SJCRH30 (cell line): ENCODE measurements around the gene MMAA. TPM values are rescaled to one million over a fixed set of nuclear protein-coding genes. Genes with fewer than 3 reads are reported as not detected.
"Not testable (repeated sequence)": the region's sequence is repeated elsewhere in the genome, so short reads cannot be mapped to it uniquely, and the experiment has no call there.

Experiments used
- DNase-seq, 2 experiments: peaks; one replicate each; pipeline ENCODE4 v3.0.0-alpha.2; 2015 to 2020
- H3K27ac ChIP-seq: fragments of 250-450 bp; sonication (Bioruptor Pico); 2 replicates; pipeline ENCODE4 v1.5.1; 2020; ENCODE audit warnings: mild to moderate bottlenecking, moderate library complexity
- H3K27me3 ChIP-seq: fragments of 250-450 bp; sonication (Bioruptor Pico); 2 replicates; pipeline ENCODE4 v1.5.1; 2020; ENCODE audit warnings: mild to moderate bottlenecking, moderate library complexity
- H3K36me3 ChIP-seq: fragments of 250-450 bp; sonication (Bioruptor Pico); 2 replicates; pipeline ENCODE4 v1.5.1; 2020; ENCODE audit warnings: mild to moderate bottlenecking, moderate library complexity
- H3K4me1 ChIP-seq: fragments of 250-450 bp; sonication (Bioruptor Pico); 2 replicates; pipeline ENCODE4 v1.5.1; 2020; ENCODE audit warnings: mild to moderate bottlenecking, moderate library complexity
- H3K4me3 ChIP-seq: fragments of 250-450 bp; sonication (Bioruptor Pico); 2 replicates; pipeline ENCODE4 v1.5.1; 2020; ENCODE audit warnings: mild to moderate bottlenecking, moderate library complexity
- H3K9me3 ChIP-seq: fragments of 250-450 bp; sonication (Bioruptor Pico); replicated peaks from 2 replicates; pipeline ENCODE4 v1.5.1; 2020; ENCODE audit warnings: mild to moderate bottlenecking, moderate library complexity
- total RNA-seq: library from RNA; depleted of rRNA; stranded (reverse); fragments of >200 nt; shearing (Covaris generic); gene quantifications from 2 replicates; pipeline ENCODE4 v1.2.3, GENCODE V29; 2014

MMAA gene
- total RNA-seq, 1 experiment from 2014 or later = 3.6 TPM

GRCh38 chr4:145665773-145666172 is 46.6 kb downstream of the MMAA start:
- no peaks in the 10 kb centered on the region for H3K36me3 ChIP-seq
- H3K27ac ChIP-seq = no peak overlapping the region
- no peaks in the 10 kb centered on the region for H3K9me3 ChIP-seq
- no peaks in the 10 kb centered on the region for H3K27me3 ChIP-seq
- H3K4me1 ChIP-seq = no peaks in the 10 kb centered on the region
- no peak overlapping the region for H3K4me3 ChIP-seq
- no peak for DNase-seq

- Histone ChIP-seq H3K36me3 (no peaks in the 10 kb centered on the region), H3K27me3 (no peaks in the 10 kb centered on the region), H3K9me3 (no peaks in the 10 kb centered on the region), H3K4me1 (no peaks in the 10 kb centered on the region), H3K27ac (no peak overlapping the region), H3K4me3 (no peak overlapping the region)
- no peak for DNase-seq
Measured at GRCh38 chr4:145670422-145670821, 51.2 kb downstream of the MMAA start.

GRCh38 chr4:145679520-145679919 is 60.3 kb downstream of the MMAA start:
- Histone ChIP-seq H3K27me3 (no peaks in the 10 kb centered on the region), H3K27ac (no peak overlapping the region), H3K4me1 (peaks cover 10% of the 10 kb centered on the region), H3K36me3 (no peaks in the 10 kb centered on the region), H3K9me3 (no peaks in the 10 kb centered on the region), H3K4me3 (no peak overlapping the region)
- peak; percentile 51 to 72 for DNase-seq

- H3K27me3 ChIP-seq = no peaks in the 10 kb centered on the region
- no peaks in the 10 kb centered on the region for H3K36me3 ChIP-seq
- H3K4me1 ChIP-seq = peaks cover 10% of the 10 kb centered on the region
- DNase-seq = peak in 1 of 2 experiments; percentile 21
- H3K27ac ChIP-seq = no peak within 1 kb of the TSS
- no peaks in the 10 kb centered on the region for H3K9me3 ChIP-seq
- H3K4me3 ChIP-seq = no peak within 1 kb of the TSS
Measured at GRCh38 chr4:145679991-145680455, 60.8 kb downstream of the MMAA start, which contains the start of gene C4orf51. TSS of gene C4orf51 (plus strand) at chr4:145680146. CDS start at chr4:145680204, 58 bp downstream.

GRCh38 chr4:145680902-145681301 is 61.7 kb downstream of the MMAA start:
- Histone ChIP-seq H3K4me3 (no peak overlapping the region), H3K27me3 (no peaks in the 10 kb centered on the region), H3K36me3 (no peaks in the 10 kb centered on the region), H3K27ac (no peak overlapping the region), H3K9me3 (no peaks in the 10 kb centered on the region), H3K4me1 (peaks cover 10% of the 10 kb centered on the region)
- no peak for DNase-seq

- H3K4me1 ChIP-seq = peaks cover 10% of the 10 kb centered on the region
- H3K36me3 ChIP-seq = no peaks in the 10 kb centered on the region
- H3K27ac ChIP-seq = no peak overlapping the region
- no peak for DNase-seq
- H3K9me3 ChIP-seq = no peaks in the 10 kb centered on the region
- no peak overlapping the region for H3K4me3 ChIP-seq
- no peaks in the 10 kb centered on the region for H3K27me3 ChIP-seq
Measured at GRCh38 chr4:145681518-145681917, 62.3 kb downstream of the MMAA start.

- no peak overlapping the region for H3K27ac ChIP-seq
- H3K36me3 ChIP-seq = no peaks in the 10 kb centered on the region
- H3K4me1 ChIP-seq = peaks cover 10% of the 10 kb centered on the region
- no peaks in the 10 kb centered on the region for H3K27me3 ChIP-seq
- no peaks in the 10 kb centered on the region for H3K9me3 ChIP-seq
- no peak for DNase-seq
- H3K4me3 ChIP-seq = no peak overlapping the region
Measured at GRCh38 chr4:145681956-145682355, 62.8 kb downstream of the MMAA start.

GRCh38 chr4:145686991-145687390 is 67.8 kb downstream of the MMAA start:
- no peak for DNase-seq
- H3K27me3 ChIP-seq = no peaks in the 10 kb centered on the region

GRCh38 chr4:145690610-145691009 is 71.4 kb downstream of the MMAA start:
- no peak for DNase-seq
- Histone ChIP-seq H3K36me3 (no peaks in the 10 kb centered on the region), H3K27ac (no peak overlapping the region)

More at GRCh38 chr4:145686991-145687390, 67.8 kb downstream of the MMAA start:
- Histone ChIP-seq H3K9me3 (no peaks in the 10 kb centered on the region), H3K4me3 (no peak overlapping the region), H3K27ac (no peak overlapping the region), H3K36me3 (no peaks in the 10 kb centered on the region), H3K4me1 (no peaks in the 10 kb centered on the region)

GRCh38 chr4:145691416-145691815 is 72.2 kb downstream of the MMAA start:
- not testable (repeated sequence) for H3K9me3 ChIP-seq

More at GRCh38 chr4:145690610-145691009, 71.4 kb downstream of the MMAA start:
- Histone ChIP-seq H3K27me3 (no peaks in the 10 kb centered on the region), H3K4me3 (no peak overlapping the region), H3K9me3 (no peaks in the 10 kb centered on the region), H3K4me1 (no peaks in the 10 kb centered on the region)

GRCh38 chr4:145694929-145695328 is 75.7 kb downstream of the MMAA start:
- Histone ChIP-seq H3K27ac (no peak overlapping the region), H3K4me1 (no peaks in the 10 kb centered on the region), H3K27me3 (no peaks in the 10 kb centered on the region), H3K9me3 (no peaks in the 10 kb centered on the region), H3K4me3 (no peak overlapping the region), H3K36me3 (no peaks in the 10 kb centered on the region)
- no peak for DNase-seq

More at GRCh38 chr4:145691416-145691815, 72.2 kb downstream of the MMAA start:
- not testable (repeated sequence) for H3K4me1 ChIP-seq, H3K4me3 ChIP-seq, H3K27ac ChIP-seq, H3K36me3 ChIP-seq, DNase-seq, H3K27me3 ChIP-seq

GRCh38 chr4:145697332-145697731 is 78.1 kb downstream of the MMAA start:
- no peaks in the 10 kb centered on the region for H3K36me3 ChIP-seq
- no peaks in the 10 kb centered on the region for H3K4me1 ChIP-seq
- H3K27ac ChIP-seq = no peak overlapping the region
- no peaks in the 10 kb centered on the region for H3K9me3 ChIP-seq
- no peak overlapping the region for H3K4me3 ChIP-seq
- H3K27me3 ChIP-seq = no peaks in the 10 kb centered on the region
- DNase-seq = no peak

- H3K27ac ChIP-seq = no peak overlapping the region
- no peak for DNase-seq
- no peaks in the 10 kb centered on the region for H3K27me3 ChIP-seq
- H3K4me1 ChIP-seq = no peaks in the 10 kb centered on the region
- no peak overlapping the region for H3K4me3 ChIP-seq
- no peaks in the 10 kb centered on the region for H3K36me3 ChIP-seq
- no peaks in the 10 kb centered on the region for H3K9me3 ChIP-seq
Measured at GRCh38 chr4:145698507-145698906, 79.3 kb downstream of the MMAA start.

GRCh38 chr4:145703850-145704497 is 84.8 kb downstream of the MMAA start:
- no peak for DNase-seq
- no peaks in the 10 kb centered on the region for H3K4me1 ChIP-seq
- H3K36me3 ChIP-seq = no peaks in the 10 kb centered on the region
- no peak overlapping the region for H3K27ac ChIP-seq
- no peak overlapping the region for H3K4me3 ChIP-seq
- no peaks in the 10 kb centered on the region for H3K9me3 ChIP-seq
- no peaks in the 10 kb centered on the region for H3K27me3 ChIP-seq

- Histone ChIP-seq H3K9me3 (no peaks in the 10 kb centered on the region), H3K27ac (no peak overlapping the region), H3K27me3 (no peaks in the 10 kb centered on the region), H3K4me3 (no peak overlapping the region), H3K36me3 (no peaks in the 10 kb centered on the region), H3K4me1 (no peaks in the 10 kb centered on the region)
- no peak for DNase-seq
Measured at GRCh38 chr4:145709336-145709735, 90.2 kb downstream of the MMAA start.
